Measurements from ENCODE around the gene KAZN.

DNA sequence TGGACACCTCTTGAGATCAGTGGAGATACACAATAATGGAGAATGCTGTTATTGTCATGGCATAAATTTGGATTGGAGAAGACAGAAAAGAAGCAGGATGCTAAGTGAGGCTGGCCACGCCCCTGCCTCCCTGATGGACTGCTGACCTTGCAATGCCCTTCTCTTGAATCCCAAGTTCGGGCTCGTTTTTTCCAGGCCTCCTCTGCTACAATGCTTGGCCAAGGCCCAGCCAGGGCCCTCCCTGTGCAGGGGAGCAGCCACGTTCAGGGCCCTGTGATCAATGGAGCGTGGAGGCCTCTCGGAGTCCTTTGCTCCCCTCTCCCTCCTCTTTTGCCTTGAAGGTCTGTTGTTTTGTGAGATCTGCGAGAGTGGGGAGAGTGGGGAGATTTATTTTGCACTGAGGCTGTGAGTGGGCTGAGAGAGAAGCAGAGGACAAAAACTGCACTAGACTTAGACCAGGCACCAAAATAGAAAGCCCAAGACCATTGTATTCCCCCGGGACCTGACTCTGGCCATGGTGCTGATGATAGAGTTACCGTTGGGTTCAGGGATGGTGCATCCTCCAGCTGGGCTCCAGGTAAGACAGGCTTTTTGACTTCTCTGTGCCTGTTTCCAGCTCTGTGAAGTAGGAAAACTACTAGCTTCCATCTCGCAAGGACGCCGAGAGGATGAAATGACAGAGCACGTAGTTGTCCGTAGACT, 268.6 kb downstream of the KAZN start:
- TF ChIP-seq EP300 (IDR thresholded peaks at IDR 0.05) (no peak), CTCF (IDR thresholded peaks at IDR 0.05) (no peak), POLR2A (IDR thresholded peaks at IDR 0.05) (no peak)
